ENCODE data around the gene DTX3. TPM values are rescaled to one million over a fixed set of nuclear protein-coding genes. Genes with fewer than 3 reads are reported as not detected.
A peak's percentile ranks its signal among the peaks of the same experiment; 100 is the strongest.

DTX3 gene
- total and polyA plus RNA-seq, 9 donors: 37.9 to 75.2 (median 56.2) TPM

GRCh38 chr12:57610554-57611107 lies 6.0 kb downstream of the DTX3 start:
- peaks cover 3% of the 10 kb centered on the region for H3K4me1 ChIP-seq (ENCODE audit: insufficient read depth)
- no peaks in the 10 kb centered on the region for H3K36me3 ChIP-seq
- no peaks in the 10 kb centered on the region for H3K9me3 ChIP-seq
- intact Hi-C loops (cut with DNase I): loop anchor here in 1 of 4 donors (5.0 kb wide), 1 partner anchor 88 kb away; the partner anchor contains the start of genes DDIT3 and MBD6
- H3K27me3 ChIP-seq: no peaks in the 10 kb centered on the region
- peak overlapping the region; percentile 68 for H3K4me3 ChIP-seq
- peak overlapping the region; percentile 56 to 84 for H3K27ac ChIP-seq
- TF ChIP-seq, protein P1, sequence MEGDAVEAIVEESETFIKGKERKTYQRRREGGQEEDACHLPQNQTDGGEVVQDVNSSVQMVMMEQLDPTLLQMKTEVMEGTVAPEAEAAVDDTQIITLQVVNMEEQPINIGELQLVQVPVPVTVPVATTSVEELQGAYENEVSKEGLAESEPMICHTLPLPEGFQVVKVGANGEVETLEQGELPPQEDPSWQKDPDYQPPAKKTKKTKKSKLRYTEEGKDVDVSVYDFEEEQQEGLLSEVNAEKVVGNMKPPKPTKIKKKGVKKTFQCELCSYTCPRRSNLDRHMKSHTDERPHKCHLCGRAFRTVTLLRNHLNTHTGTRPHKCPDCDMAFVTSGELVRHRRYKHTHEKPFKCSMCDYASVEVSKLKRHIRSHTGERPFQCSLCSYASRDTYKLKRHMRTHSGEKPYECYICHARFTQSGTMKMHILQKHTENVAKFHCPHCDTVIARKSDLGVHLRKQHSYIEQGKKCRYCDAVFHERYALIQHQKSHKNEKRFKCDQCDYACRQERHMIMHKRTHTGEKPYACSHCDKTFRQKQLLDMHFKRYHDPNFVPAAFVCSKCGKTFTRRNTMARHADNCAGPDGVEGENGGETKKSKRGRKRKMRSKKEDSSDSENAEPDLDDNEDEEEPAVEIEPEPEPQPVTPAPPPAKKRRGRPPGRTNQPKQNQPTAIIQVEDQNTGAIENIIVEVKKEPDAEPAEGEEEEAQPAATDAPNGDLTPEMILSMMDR (IDR thresholded peaks at IDR 0.05): no peak
- TF ChIP-seq EP300 (IDR thresholded peaks at IDR 0.05) (no peak), POLR2A (IDR thresholded peaks at IDR 0.05) (no peak)
- DNase-seq: peak; percentile 69 to 83 (median 78)
- WGBS, 3 donors: 3 to 4% (median 3%) methylated on average over 28 to 29 of the region's 29 CpGs

- peak within 1 kb of the TSS; percentile 56 to 84 for H3K27ac ChIP-seq
- DNase-seq: peak; percentile 76 to 87 (median 82)
- no peaks in the 10 kb centered on the region for H3K36me3 ChIP-seq
- no peaks in the 10 kb centered on the region for H3K27me3 ChIP-seq
- H3K4me3 ChIP-seq: peak within 1 kb of the TSS; percentile 68
- no peaks in the 10 kb centered on the region for H3K9me3 ChIP-seq
- 0 to 1% (median 0%) methylated on average over 12 to 55 of the region's 55 CpGs for WGBS, 3 donors
- intact Hi-C loops (cut with DNase I): loop anchor here in 1 of 4 donors (5.0 kb wide), 1 partner anchor 89 kb away; the partner anchor contains the start of genes DDIT3 and MBD6
- peaks cover 3% of the 10 kb centered on the region for H3K4me1 ChIP-seq (ENCODE audit: insufficient read depth)
- TF ChIP-seq, protein P1 (IDR thresholded peaks at IDR 0.05): no peak
- TF ChIP-seq POLR2A (IDR thresholded peaks at IDR 0.05) (peak; percentile 51), EP300 (IDR thresholded peaks at IDR 0.05) (no peak)
Measured at GRCh38 chr12:57611108-57611826, 6.6 kb downstream of the DTX3 start, which contains the start of gene ARHGEF25. Gene ARHGEF25, plus strand, starts transcription at chr12:57611435. Its CDS starts 460 bp downstream, at chr12:57611895.

DNA sequence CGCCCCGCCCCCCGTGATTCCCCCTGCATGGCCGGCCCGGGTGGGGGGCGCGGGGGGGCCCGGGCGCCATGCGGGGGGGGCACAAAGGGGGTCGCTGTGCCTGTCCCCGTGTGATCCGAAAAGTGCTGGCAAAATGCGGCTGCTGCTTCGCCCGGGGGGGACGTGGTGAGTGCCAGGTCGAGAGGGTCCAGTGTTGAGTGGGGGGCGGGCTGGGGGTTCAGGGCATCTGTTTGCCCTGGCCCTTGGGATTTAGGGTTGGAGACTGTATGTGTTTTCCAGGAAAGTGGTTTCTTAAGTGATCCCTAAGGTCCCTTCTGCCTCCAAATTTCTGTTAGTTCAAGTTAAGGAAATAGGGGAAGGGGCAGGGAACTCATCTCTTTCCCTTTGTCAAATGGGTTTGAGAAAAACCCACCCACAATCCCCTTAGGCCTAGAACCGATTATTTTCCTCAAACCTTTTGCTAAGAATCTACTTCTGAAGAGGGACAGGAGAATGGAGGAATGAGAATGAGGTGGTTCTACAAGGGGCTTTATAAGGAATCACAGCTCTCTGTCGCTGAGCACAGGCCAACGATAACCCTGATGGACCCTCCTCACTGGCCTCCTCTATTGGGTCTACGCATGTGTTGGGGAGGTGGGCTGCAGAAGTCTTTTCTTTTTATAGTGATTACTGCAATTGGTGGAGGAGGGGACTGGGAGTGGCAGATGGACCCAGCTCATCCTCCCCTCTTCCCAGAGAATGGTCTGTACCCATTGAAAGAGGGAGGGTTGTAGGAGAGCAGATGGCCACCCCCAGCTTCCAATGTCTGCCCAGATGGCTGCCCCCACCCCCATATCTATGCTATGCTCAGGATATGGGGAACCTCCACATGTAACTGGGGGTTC lies 7.4 kb downstream of the DTX3 start:
- Histone ChIP-seq H3K4me3 (peak overlapping the region; percentile 68), H3K4me1 (ENCODE audit: insufficient read depth) (peaks cover 3% of the 10 kb centered on the region), H3K9me3 (no peaks in the 10 kb centered on the region), H3K27me3 (no peaks in the 10 kb centered on the region), H3K27ac (peak overlapping the region; percentile 56 to 84), H3K36me3 (no peaks in the 10 kb centered on the region)
- TF ChIP-seq EP300 (IDR thresholded peaks at IDR 0.05): no peak
- TF ChIP-seq, protein P1 (IDR thresholded peaks at IDR 0.05): no peak
- no peak for TF ChIP-seq POLR2A (IDR thresholded peaks at IDR 0.05)
- no peak for DNase-seq
- WGBS, 3 donors: 8 to 15% (median 9%) methylated on average over 13 to 23 of the region's 23 CpGs
- intact Hi-C loops (cut with DNase I): loop anchor here in 1 of 4 donors (5.0 kb wide), 1 partner anchor 90 kb away; the partner anchor contains the start of genes DDIT3 and MBD6
